B cell (primary cell): ENCODE results near the gene GDF11. TPM values are rescaled to one million over a fixed set of nuclear protein-coding genes. Genes with fewer than 3 reads are reported as not detected.

ENCODE experiments used
- ATAC-seq: fragments of 200-7000 bp; cut with Tn5 transposase; one replicate; pipeline ENCODE4 v1.10.0; 2021; ENCODE audit warnings: low read depth, mild to moderate bottlenecking, moderate number of reproducible peaks, moderate library complexity
- CTCF ChIA-PET: fragments of 350-600 bp; sonication (Branson Sonifier 250); formaldehyde crosslinking; loops from one replicate; lab custom pipeline; 2021; ENCODE audit warnings: antibody characterized with exemption, inconsistent platforms; lab: Charles Lee
- POLR2A ChIA-PET: fragments of 350-600 bp; sonication (Branson Sonifier 250); formaldehyde crosslinking; loops from one replicate; lab custom pipeline; 2021; ENCODE audit warnings: antibody characterized with exemption; lab: Charles Lee
- DNase-seq: peaks from one replicate; pipeline ENCODE4 v3.0.0; 2013
- H2AFZ ChIP-seq: 2 replicates; pipeline ENCODE4 v1.6.1; 2012; ENCODE audit warnings: mild to moderate bottlenecking, low read depth, low read length; ENCODE audit not compliant: insufficient read depth, poor library complexity, severe bottlenecking
- H3K27ac ChIP-seq, 2 donors: 1 replicate in 1 of 2; 2 replicates in 1 of 2; pipeline ENCODE4 v1.5.1; 2012 to 2013; ENCODE audit warnings: low read length in 2 of 2, mild to moderate bottlenecking in 2 of 2, moderate library complexity in 1 of 2
- H3K27me3 ChIP-seq, 4 experiments: fragments of 200-600 bp in 1 of 4; sonication (generic) in 1 of 4; replicated peaks in 1 of 4; 1 replicate in 2 of 4; 2 replicates in 2 of 4; pipeline versions ENCODE4 v1.6.1 to v1.7.0; 2013 to 2016; ENCODE audit warnings: low read length in 3 of 4, mild to moderate bottlenecking in 2 of 4, mixed read lengths in 1 of 4, moderate library complexity in 1 of 4; ENCODE audit not compliant: insufficient read depth in 4 of 4, control insufficient read depth in 3 of 4; ENCODE audit errors: control extremely low read depth in 1 of 4
- H3K36me3 ChIP-seq, 2 experiments: replicated peaks in 1 of 2; 1 replicate in 1 of 2; 2 replicates in 1 of 2; pipeline versions ENCODE4 v1.6.1 to v1.7.1; 2013; ENCODE audit warnings: low read length in 1 of 2; ENCODE audit not compliant: insufficient read depth in 2 of 2, control insufficient read depth in 1 of 2; ENCODE audit errors: control extremely low read depth in 1 of 2, extremely low read depth in 1 of 2
- H3K4me1 ChIP-seq, 2 donors: fragments of 200-600 bp in 1 of 2; sonication (generic) in 1 of 2; 1 replicate in 1 of 2; 2 replicates in 1 of 2; pipeline versions ENCODE4 v1.5.1 to v1.6.1; 2013 to 2017; ENCODE audit warnings: low read length in 2 of 2; ENCODE audit not compliant: control insufficient read depth in 2 of 2, insufficient read depth in 2 of 2
- H3K4me2 ChIP-seq: replicated peaks from 2 replicates; pipeline ENCODE3; 2012; ENCODE audit warnings: mild to moderate bottlenecking, low read depth, low read length; ENCODE audit not compliant: poor library complexity, severe bottlenecking
- H3K4me3 ChIP-seq, 5 experiments: fragments of 200-600 bp in 1 of 5; sonication (generic) in 1 of 5; 1 replicate in 3 of 5; 2 replicates in 2 of 5; pipeline versions ENCODE4 v1.5.1 to v1.7.0; 2011 to 2016; ENCODE audit warnings: low read length in 4 of 5, mild to moderate bottlenecking in 4 of 5, low read depth in 2 of 5, control low read depth in 1 of 5, moderate library complexity in 1 of 5; ENCODE audit not compliant: insufficient read depth in 1 of 5; ENCODE audit errors: control extremely low read depth in 1 of 5, extremely low read depth in 1 of 5
- H3K79me2 ChIP-seq: fragments of 200-600 bp; sonication (generic); one replicate; pipeline ENCODE4 v1.6.0; 2016; ENCODE audit warnings: low read length; ENCODE audit not compliant: control insufficient read depth, insufficient read depth
- H3K9ac ChIP-seq: fragments of 200-600 bp; sonication (generic); 2 replicates; pipeline ENCODE4 v1.6.1; 2017; ENCODE audit warnings: mild to moderate bottlenecking, low read length, moderate library complexity
- H3K9me3 ChIP-seq, 3 donors: one replicate each; pipeline versions ENCODE4 v1.6.1 to v1.7.1; 2013; ENCODE audit warnings: low read length in 2 of 3; ENCODE audit not compliant: control insufficient read depth in 2 of 3, insufficient read depth in 1 of 3; ENCODE audit errors: control extremely low read depth in 1 of 3
- H4K20me1 ChIP-seq: 2 replicates; pipeline ENCODE4 v1.6.0; 2012; ENCODE audit warnings: mild to moderate bottlenecking, low read length; ENCODE audit not compliant: insufficient read depth, control insufficient read depth, poor library complexity, severe bottlenecking
- H3K27ac Mint-ChIP-seq: one replicate; pipeline ENCODE4 v1.8.0; 2021; ENCODE audit warnings: mixed read lengths
- H3K27me3 Mint-ChIP-seq: one replicate; pipeline ENCODE4 v1.8.0; 2021; ENCODE audit warnings: mixed read lengths
- H3K4me1 Mint-ChIP-seq: one replicate; pipeline ENCODE4 v1.8.0; 2021; ENCODE audit warnings: mixed read lengths
- H3K4me3 Mint-ChIP-seq: one replicate; pipeline ENCODE4 v1.8.0; 2021; ENCODE audit warnings: mixed read lengths
- H3K9me3 Mint-ChIP-seq: one replicate; pipeline ENCODE4 v1.8.0; 2022; ENCODE audit warnings: mixed read lengths; ENCODE audit not compliant: insufficient read depth
- CTCF ChIP-seq: fragments of 200-600 bp; IDR thresholded peaks from one replicate; pipeline ENCODE4 v1.8.0; 2022; ENCODE audit warnings: antibody characterized with exemption, mild to moderate bottlenecking
- EZH2 ChIP-seq: IDR thresholded peaks from 2 replicates; pipeline ENCODE4 v1.6.1; 2012; ENCODE audit warnings: borderline replicate concordance, low read depth, mild to moderate bottlenecking, moderate library complexity, low read length; ENCODE audit not compliant: insufficient read depth, poor library complexity, severe bottlenecking
- WGBS: methylation state at CpG from one replicate; pipeline ENCODE4 v1.1.5; 2013; ENCODE audit warnings: missing lambda C conversion rate; ENCODE audit not compliant: insufficient coverage; 5-methylcytosine and 5-hydroxymethylcytosine counted together
- intact Hi-C: fragments of 100-400 bp; cut with micrococcal nuclease; formaldehyde crosslinking; loops from one replicate; pipeline ENCODE4 v1.10.0; 2022
- polyA plus RNA-seq: library from polyadenylated mRNA; depleted of rRNA; stranded (reverse); fragments of >200 nt; gene quantifications from 2 replicates; pipeline ENCODE4 v1.2.3, GENCODE V29; 2012
- total RNA-seq, 2 donors: library from RNA; stranded (reverse); fragments of 120-200 nt in 1 of 2; gene quantifications; 1 replicate in 1 of 2; 2 replicates in 1 of 2; pipeline versions ENCODE4 v1.2.3 to v1.2.4, GENCODE V29; 2013 to 2022

GDF11 gene
- total and polyA plus RNA-seq, 2 donors (not counting 1 experiment from before 2014, with no cell fraction given) = 4.4 to 11.3 TPM

DNA sequence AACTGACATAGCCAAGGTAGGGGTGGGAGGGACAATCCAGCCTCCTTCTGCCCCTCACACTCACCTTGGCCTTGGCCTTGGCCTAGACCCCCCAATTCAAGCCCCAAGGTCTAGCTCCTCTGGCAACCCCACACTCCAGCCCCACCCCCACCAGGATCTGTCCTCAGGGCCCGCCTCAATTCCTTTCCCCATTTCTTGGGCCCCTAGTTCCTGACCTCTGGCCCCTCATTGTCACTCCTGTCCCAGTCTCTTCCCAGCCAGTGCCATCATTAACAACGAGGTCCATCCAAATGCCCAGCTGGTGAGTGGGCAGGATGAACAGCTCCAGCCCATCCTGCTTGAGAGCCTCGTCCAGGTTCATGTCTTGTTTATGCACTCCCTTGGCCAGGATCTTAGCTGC is 6.8 kb upstream of the GDF11 start:
- CTCF ChIA-PET = interaction anchor here (1.2 to 8.1 kb wide), 7 partner anchors 11 to 273 kb away, joined by 3 to 147 read pairs (median 4); partner anchors contain the start of genes BLOC1S1 and RDH5
- peak overlapping the region; percentile 91 for H3K27ac Mint-ChIP-seq
- no peak for DNase-seq

More for the DNA sequence above, 6.8 kb upstream of the GDF11 start:
- Mint-ChIP-seq H3K9me3 (no peaks in the 10 kb centered on the region), H3K4me3 (no peak overlapping the region), H3K27me3 (no peaks in the 10 kb centered on the region), H3K4me1 (peaks cover 16% of the 10 kb centered on the region)
- Histone ChIP-seq H3K9ac (no peak overlapping the region), H3K27ac (no peak overlapping the region), H3K9me3 (no peaks in the 10 kb centered on the region), H3K4me1 (peaks cover 11 to 15% of the 10 kb centered on the region in 2 donors), H3K27me3 (no peaks in the 10 kb centered on the region), H4K20me1 (no peaks in the 10 kb centered on the region), H3K79me2 (no peaks in the 10 kb centered on the region), H3K36me3 (no peaks in the 10 kb centered on the region), H2AFZ (no peak overlapping the region), H3K4me2 (no peak overlapping the region), H3K4me3 (no peak overlapping the region)
- POLR2A ChIA-PET = interaction anchor here (0.6 to 1.4 kb wide), 2 partner anchors 11 to 169 kb away, joined by 3 to 5 read pairs; no protein-coding TSS in a partner anchor
- TF ChIP-seq CTCF (no peak), EZH2 (no peak)
- intact Hi-C loops = no loop called here
- ATAC-seq = no peak
- 86% methylated on average over 3 of the region's 3 CpGs for WGBS
